HG02981 (cell line): ENCODE results near the gene STX4.

ENCODE experiments used
- ATAC-seq: cut with Tn5 transposase; IDR thresholded peaks from one replicate; pipeline ENCODE4 v1.9.1; 2021; ENCODE audit warnings: mild to moderate bottlenecking, moderate library complexity; ENCODE audit not compliant: unreplicated experiment

The STX4 gene

GRCh38 chr16:31081428-31082351, 48.3 kb downstream of the STX4 start:
- no peak for ATAC-seq

- no peak for ATAC-seq
These were observed 49.1 kb downstream of the STX4 start for GRCh38 chr16:31082368-31083045.

DNA sequence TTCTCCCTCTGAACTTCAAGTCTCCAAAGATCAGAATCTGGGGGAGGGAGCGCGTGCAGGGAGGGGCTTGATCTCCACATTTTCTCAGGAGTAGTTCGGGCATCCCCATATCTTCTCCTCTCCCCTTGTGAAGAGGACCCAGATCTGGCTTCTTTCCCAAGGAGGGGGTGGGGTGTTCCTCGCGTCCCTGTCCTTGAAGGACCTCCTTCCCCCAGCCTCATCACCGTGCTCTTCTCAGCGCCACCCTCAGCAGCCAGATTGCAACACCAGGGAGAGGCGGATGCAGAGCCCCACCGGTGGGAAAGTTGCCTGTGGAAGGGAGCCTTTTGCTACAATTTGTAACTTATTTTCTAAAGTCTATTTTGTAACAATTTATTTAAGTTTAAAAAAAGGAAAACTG, 49.7 kb downstream of the STX4 start:
- no peak for ATAC-seq

DNA sequence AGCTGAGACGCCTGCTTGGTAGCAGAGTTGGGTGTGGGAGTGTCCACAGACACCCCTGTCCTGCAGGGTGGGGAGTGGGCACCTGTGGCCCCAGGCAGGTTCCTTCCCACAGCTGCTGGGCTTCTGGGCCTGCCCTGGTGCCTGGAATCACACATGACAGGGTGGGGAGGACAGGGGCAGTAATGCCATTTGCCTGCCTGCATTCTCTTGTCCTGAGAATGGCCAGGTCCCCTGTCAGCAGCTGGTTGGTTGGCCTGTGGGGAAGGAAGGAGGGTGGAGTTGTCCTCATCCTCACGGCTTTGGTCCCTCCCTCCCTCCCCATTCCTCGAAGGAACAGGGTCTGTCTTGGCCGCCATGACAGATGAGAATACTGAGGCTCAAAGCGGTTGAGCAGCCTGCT, 50.2 kb downstream of the STX4 start:
- no peak for ATAC-seq

- ATAC-seq: no peak
These were observed 50.6 kb downstream of the STX4 start for GRCh38 chr16:31083981-31084380.

DNA sequence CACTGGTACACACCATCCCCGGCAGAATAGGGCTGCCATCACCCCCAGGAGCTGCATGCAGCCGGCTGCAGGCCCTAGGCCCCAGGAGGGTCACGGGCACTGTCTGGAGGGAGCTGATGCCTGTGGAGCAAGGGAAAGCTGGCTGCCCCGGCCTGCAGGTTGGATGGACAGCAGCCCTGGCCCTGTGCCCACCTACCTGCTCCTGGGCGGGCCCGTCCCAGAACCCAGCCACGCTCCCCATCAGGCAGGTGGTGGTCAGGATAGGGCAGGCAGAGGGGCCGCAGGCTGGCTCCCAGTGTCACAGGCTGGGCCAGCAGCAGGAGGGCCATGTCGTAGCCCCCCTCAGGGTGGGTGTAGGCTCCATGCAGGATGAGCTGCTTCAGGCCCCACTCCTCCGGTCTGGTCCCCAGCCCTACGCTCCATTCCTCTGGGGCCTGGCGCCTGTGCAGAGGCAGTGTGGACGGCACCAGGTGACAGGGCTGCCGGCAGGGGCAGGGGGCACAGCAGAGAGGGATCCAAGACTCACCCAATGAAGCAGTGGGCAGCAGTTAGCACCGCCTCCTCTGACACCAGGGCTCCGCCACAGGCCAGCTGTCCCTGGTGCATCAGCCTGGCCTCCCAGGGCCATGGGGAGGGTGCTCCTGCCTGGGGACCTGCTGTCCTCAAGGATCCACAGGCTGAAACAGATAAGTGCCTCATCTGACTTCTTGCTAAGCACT, 51.4 kb downstream of the STX4 start:
- ATAC-seq: no peak

- no peak for ATAC-seq
These were observed 52.1 kb downstream of the STX4 start for GRCh38 chr16:31085411-31085810.

DNA sequence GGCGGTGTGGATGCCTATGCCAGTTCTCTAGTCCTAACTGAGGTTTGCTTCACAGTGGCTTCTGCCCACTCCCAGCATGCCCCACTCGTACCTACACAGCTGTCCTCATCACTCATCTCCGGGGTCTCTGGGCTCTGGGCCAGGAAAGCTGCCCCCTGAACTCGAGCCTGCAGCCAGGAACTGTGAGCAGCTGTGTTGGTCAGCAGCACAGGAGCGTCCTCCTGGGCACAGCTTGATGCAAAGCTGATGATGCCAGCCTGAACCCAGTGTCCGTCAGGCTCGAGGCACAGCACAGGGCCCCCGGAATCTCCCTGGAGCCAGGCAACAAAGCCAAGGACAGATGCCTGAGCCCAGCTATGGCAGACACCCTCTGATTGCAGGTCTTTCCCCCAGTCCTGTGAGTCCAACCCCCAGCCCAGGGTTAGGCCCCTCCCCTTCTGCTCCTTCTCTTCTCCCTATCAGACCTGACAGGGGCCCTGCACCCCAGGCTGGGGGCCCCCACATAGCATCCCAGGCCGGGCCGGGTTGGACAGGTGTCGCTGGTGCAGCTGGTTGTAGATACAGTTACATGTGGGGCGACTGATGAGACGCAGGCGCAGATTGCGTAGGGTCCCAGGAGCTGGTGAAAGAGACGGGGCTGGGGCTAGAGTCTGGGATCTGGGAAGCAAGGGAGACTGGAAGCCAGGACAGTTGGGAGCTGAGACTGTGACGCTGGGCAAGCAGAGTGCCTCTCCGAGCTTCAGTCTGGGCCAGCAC, 52.7 kb downstream of the STX4 start:
- no peak for ATAC-seq

- no peak for ATAC-seq
These were observed 53.2 kb downstream of the STX4 start for GRCh38 chr16:31086629-31086906.

DNA sequence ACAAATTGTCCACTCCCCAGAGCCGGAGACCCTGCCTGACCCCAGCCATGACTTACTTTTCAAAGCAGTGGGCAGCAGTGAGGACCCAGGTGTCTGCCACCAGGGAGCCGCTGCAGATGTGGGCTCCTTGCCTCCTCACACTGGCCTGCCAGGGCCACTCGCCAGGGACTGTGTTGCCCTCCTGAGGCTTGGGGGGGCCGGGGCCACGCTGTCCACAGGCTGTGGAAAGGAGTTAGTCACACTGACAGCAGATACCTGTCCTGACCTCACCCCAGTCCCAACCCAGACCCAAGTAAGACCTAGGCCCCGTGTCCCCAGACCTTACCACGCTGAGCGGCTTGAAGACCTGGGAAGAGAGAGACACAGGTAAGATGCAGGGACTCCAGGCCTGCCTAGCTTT, 54.1 kb downstream of the STX4 start:
- no peak for ATAC-seq

DNA sequence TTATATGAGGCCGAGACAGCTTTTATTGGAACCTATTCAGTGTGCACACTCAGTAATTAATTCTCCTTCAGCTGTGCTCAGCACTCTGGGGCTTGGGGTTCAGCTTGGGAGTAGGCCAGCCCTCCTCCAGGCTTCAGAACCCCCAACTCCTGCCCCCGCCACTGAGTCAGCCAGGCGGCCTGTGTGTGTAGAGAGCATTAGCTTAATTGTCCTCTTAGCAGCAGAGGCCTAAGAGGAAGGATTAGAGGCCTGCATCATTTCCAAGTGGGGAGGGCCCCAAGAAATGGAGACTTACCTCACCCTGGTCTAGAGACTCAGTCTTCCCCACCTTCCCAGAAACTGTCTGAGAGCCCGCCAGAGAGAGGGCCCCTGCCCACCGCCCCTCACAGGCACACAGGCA, 54.6 kb downstream of the STX4 start:
- no peak for ATAC-seq

- no peak for ATAC-seq
These were observed 55.3 kb downstream of the STX4 start, which contains the start of gene PRSS53 for GRCh38 chr16:31088459-31089183. PRSS53 (minus strand) TSS chr16:31088943; CDS start chr16:31088809, 134 bp downstream.

GRCh38 chr16:31089199-31089598, 55.8 kb downstream of the STX4 start:
- ATAC-seq: no peak
